ENCODE data around the gene PXYLP1.
A peak's percentile ranks its signal among the peaks of the same experiment; 100 is the strongest.

The PXYLP1 gene

DNA sequence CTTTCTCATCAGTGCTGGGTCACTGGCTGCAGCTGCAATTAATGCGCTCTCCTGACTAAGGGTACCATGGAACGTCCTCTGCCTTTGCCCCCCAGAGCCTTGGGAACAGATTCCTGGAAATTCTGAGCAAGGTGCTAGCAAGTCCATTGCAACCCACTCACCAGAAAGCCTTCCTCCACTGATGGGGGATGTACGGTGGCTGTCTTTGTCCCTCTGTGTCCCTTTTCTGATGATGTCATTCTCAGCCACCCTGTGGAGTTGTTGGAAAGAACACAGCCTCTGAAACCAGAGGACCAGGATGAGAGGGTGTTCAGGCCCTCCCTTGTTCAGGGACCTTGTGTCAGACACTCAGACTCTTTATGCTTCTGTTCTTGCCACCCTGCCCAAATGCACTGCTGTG is 98.6 kb downstream of the PXYLP1 start:
- DNase-seq: no peak

DNA sequence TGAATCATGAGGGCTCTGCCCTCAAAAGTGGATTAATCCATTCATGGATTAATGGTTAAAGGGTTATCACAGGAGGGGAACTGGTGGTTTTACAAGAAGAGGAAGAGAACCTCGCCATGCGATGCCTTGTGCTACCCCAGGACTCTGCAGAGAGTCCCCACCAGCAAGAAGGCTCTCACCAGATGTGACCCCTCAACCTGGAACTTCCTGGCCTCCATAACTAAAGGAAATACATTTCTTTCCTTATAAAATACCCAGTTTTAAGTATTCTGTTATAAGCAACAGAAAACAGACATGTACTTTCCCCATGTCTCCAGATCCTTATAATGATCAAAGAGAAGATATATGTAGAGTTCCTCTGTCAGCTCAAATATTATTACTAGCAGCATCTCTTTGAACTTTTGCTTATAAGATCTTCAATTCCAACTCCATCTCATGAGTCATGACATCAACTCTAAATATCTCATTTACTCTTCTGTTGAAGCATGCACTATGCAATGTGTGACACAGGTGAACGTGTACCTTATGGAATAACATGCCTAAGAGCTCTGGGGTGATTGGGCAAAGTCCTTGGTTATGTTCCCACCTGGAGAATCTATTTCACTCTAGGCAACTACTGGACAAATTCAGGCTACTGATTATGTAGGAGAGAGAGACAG is 99.2 kb downstream of the PXYLP1 start:
- DNase-seq: no peak

DNA sequence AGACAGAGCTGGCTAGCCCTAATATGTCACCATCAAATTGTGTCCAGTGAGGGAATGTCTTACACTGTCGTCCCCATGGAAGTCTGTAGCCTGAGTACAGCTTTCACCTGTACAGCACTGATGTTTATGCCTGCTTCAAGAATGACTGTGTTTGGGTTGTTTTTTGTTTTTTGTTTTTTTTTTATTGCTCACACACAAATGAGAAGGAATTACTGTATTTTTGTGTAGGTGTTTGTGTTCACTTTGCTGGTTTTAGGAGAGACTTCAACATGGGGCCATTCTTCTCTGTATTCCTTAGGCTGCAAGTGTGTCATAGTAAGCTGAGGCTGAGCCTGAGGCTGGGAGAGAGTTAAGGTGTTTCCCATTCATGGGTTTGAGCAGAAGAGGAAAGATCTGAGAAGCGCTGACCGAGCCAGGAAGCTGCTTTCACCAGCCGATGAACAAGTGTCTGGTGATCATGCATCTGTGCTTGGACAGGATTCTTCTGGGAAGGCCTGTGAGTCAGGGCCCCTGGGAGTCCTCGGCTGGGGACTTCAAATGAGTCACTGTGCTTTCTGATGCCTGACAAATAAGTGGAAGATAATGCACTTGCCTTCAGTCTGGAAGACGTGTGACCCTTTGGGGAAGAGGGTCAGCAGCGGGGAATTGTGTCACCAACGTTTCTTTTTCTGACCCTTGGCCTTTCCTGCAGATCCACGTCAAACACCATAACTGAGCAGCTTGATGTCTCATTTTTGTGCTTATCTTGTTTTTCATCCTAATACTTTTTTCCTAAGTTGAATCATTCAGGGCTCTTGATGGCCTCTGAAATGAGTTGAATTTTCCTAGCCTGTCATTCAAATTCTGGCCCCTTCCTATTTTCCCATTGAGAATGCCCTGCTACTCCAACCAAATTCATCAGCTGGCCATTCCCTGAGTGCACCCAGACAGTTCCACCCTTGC is 100.0 kb downstream of the PXYLP1 start:
- DNase-seq: peak; percentile 56

DNA sequence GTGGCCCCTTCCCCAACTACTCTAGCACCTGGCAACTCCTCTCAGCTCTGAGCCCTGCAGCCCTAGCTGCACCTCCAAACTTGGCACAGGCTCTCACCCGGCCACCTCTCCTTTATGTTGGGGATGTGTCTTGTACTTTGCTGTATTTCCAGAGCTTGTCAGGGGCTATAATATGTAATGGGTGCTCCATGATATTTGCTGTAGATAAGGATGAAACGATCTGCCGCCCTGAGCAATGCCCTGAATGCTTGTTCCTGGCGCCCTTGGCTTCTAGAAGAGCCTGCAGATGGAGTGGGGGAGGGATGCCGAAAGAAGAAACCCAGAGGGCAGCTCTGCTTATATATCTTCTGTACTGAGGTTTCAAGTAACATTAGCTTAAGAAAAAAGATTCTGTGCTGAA is 100.8 kb downstream of the PXYLP1 start:
- DNase-seq: no peak

- no peak for DNase-seq
Observed at GRCh38 chr3:141333836-141334626, 102.4 kb downstream of the PXYLP1 start.

DNA sequence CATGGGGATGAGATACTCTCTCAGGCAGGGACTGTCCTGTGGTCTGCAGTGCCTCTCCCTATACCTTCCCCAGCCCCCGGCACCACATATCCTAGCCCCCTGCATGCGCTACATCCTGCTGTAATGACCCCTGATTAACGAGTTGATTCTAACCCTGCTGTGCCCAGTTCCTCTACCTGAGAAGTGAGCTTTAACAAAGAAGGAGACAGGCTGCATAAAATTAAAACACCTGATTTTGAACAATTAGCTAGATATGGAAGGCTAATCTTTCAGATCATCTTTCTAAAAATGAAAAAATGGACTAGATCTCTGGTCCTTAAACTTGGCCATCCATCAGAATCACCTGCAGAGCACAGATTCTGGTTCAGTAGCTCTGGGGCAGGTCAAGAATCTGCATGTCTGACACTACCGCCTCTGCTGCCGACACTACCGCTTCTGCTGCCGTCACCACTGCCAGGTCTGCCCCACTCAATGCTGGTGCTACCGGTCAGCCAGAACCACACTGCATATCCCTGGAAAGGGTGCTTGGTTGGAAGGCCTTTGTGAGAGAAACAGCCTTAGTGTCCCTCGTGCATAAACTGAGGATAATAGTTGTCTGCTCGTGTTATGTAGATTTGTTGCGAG is 103.1 kb downstream of the PXYLP1 start:
- DNase-seq: no peak

DNA sequence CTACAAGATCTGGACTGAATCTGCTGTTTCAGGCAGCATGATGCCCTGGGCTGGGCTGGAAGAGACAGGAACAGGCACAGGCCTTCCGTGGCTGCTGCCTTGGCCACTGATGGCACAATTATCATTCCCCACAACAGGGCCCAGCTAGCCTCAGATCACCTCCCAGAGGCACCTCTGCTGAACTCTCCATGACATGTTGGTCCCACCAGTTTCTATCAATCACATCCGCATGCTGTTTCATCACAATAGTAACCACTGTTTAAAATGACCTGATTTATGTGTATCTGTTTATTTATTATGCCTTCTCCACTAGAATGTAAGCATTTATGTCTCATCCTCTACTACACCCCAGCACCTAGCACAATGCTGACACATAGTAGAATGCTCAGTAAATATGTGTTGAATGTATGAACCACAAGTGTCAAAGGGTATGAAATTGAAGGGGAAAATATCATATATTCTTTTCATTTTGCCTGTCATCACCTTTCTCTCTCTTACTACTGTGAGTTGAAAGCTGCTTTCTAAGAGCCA is 104.0 kb downstream of the PXYLP1 start:
- no peak for DNase-seq

DNA sequence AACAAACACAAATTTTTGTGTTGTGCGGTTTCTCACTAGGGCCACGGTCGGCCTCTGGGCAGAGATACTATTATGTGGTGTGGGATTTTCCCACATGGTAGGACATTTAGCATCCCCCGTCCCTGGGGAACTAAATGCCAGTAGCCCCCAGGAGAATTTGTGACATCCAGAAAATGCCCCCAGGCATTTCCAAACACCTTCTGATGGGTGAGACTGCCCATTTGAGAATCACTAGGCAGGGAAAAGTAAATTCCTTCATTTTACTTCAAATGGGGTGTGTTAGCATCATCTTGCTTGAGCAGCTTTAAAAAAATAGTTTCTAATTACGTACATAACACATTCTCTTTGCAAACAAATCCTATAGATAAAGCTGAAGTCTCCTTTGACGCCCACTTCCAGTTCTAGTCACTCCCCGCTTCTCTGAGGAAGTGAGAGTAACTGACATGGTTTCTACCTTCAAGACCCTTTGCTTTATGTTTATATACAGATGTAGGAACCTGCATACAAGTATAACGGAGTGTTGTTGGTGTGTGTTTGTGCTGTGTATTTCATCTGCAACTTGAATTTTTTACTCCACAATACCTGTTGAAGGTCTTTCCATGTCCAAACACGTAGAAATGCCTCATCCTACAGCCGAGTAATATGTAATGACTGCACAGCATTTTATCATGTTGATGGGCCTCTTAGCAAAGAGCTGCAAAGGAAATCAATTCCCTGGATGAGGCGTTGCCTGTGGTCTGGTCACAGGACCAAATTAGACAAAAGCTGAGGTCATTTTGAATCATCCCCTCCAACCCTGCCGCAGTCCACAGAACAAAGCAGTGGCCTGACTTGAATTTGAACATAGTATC is 105.3 kb downstream of the PXYLP1 start:
- DNase-seq: no peak

GRCh38 chr3:141337523-141337854 is 105.9 kb downstream of the PXYLP1 start:
- DNase-seq: no peak

DNA sequence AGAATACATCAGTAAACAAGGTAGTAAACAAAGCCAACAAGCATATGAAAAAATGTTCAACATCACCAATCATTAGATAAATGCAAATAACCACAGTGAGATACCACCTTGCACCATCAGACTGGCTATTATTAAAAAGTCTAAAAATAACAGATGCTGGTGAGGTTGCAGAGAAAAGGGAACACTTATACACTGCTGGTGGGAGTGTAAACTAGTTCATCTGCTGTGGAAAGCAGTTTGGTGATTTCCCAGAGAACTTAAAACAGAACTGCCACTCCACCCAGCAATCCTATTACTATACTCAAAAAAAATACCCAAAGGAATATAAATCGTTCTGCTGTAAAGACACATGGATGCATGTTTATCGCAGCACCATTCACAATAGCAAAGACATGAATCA is 106.4 kb downstream of the PXYLP1 start:
- no peak for DNase-seq

DNA sequence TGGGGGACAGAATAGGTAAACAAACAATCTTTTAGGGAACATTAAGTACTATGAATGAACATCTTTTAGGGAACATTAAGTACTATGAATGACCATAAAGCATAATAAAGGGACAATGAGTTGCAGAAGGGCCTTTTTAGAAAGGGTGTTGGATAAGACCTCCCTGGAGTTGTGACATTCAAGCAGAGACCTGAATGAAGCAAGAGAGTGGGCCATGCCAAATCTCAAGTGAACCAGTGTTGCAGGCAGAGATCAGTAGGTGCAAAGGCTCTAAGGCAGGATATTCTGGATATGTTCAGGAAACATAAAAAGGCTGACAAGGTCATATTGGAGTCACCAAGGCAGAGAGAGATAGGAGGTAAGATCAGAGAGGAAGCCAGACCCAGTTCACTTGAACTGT is 107.3 kb downstream of the PXYLP1 start:
- no peak for DNase-seq

DNA sequence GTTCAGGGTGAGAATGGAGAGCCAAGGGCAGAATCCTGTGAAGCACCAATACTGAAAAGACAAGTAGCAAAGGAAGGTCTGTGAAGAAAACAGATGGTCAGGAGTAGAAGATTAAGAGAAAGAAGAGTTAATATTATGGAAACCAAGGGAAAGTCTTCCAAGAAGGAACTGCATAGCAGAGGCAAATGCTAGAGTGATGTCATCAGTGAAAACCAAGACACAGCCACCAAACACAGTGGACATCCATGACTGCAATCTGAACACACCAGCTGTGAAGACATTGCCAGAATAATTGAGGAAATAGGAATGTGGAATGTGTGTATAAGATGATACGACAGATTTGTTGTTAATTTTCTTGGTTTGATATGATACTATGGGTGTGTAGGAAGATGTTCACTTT is 109.9 kb downstream of the PXYLP1 start:
- DNase-seq: no peak

GRCh38 chr3:141342386-141342785 is 110.8 kb downstream of the PXYLP1 start:
- no peak for DNase-seq

GRCh38 chr3:141343077-141343476 is 111.5 kb downstream of the PXYLP1 start:
- no peak for DNase-seq

- no peak for DNase-seq
Observed at GRCh38 chr3:141343865-141344271, 112.2 kb downstream of the PXYLP1 start.

All from 8988T (cell line).